Kidney (tissue), 14 donors: ENCODE data around the gene TMEM86B. TPM values are rescaled to one million over a fixed set of nuclear protein-coding genes. Genes with fewer than 3 reads are reported as not detected.

Experiments used
- DNase-seq, 5 donors: peaks; one replicate each; pipeline ENCODE4 v3.0.0-alpha.2; 2013 to 2020
- FAIRE-seq: peaks from 2 replicates; lab custom pipeline; 2012; peaks lifted over from hg19 to GRCh38; lab: Jason Lieb, UNC
- H3K27ac ChIP-seq, 2 donors: one replicate each; pipeline ENCODE4 v1.7.0; 2013; ENCODE audit warnings: low read depth in 2 of 2, low read length in 2 of 2, inconsistent platforms in 1 of 2
- H3K27me3 ChIP-seq: one replicate; pipeline ENCODE4 v1.7.1; 2013; ENCODE audit warnings: low read length, inconsistent platforms; ENCODE audit not compliant: control insufficient read depth, insufficient read depth
- H3K36me3 ChIP-seq, 3 donors: one replicate each; pipeline versions ENCODE4 v1.7.0 to v1.7.1; 2013; ENCODE audit warnings: low read length in 3 of 3, control low read depth in 1 of 3, inconsistent platforms in 1 of 3; ENCODE audit not compliant: insufficient read depth in 3 of 3, control insufficient read depth in 2 of 3
- H3K4me1 ChIP-seq, 3 donors: one replicate each; pipeline versions ENCODE4 v1.7.0 to v1.7.1; 2013; ENCODE audit warnings: low read length in 3 of 3, inconsistent platforms in 1 of 3, low read depth in 1 of 3; ENCODE audit not compliant: control insufficient read depth in 2 of 3, insufficient read depth in 2 of 3
- H3K4me3 ChIP-seq, 3 donors: one replicate each; pipeline versions ENCODE4 v1.7.0 to v1.8.1; 2013; ENCODE audit warnings: low read length in 3 of 3, control low read depth in 1 of 3, inconsistent platforms in 1 of 3
- H3K9ac ChIP-seq, 3 donors: one replicate each; pipeline versions ENCODE4 v1.7.0 to v1.7.1; 2013; ENCODE audit warnings: low read length in 3 of 3, control low read depth in 1 of 3, inconsistent platforms in 1 of 3
- H3K9me3 ChIP-seq, 3 donors: one replicate each; pipeline versions ENCODE4 v1.7.0 to v1.7.1; 2013; ENCODE audit warnings: low read length in 3 of 3, control low read depth in 1 of 3, inconsistent platforms in 1 of 3; ENCODE audit not compliant: control insufficient read depth in 2 of 3, insufficient read depth in 1 of 3
- intact Hi-C: fragments of 100-400 bp; cut with DNase I; formaldehyde crosslinking; loops from one replicate; pipeline ENCODE4 v1.11.1; 2022
- polyA plus RNA-seq: library from polyadenylated mRNA; stranded (reverse); fragments of 350-450 nt; fragmentation: Illumina TruSeq; extraction: RNeasy Lipid Tissue Mini Kit (QIAGEN cat#74804); gene quantifications from one replicate; pipeline ENCODE4 v1.2.3, GENCODE V29; 2014; ENCODE audit warnings: low read depth, low replicate concordance; ENCODE audit not compliant: insufficient read depth
- total RNA-seq: library from RNA; stranded (reverse); fragmentation: NEBNext Ultra II Directional; extraction: Animal tissue kit (Norgen Biotek cat#: 25700); gene quantifications from one replicate; pipeline ENCODE4 v1.2.1, GENCODE V29; 2021
- TF ChIP-seq, protein P1 (sequence below): IDR thresholded peaks from 3 replicates; pipeline ENCODE4 v1.5.1; 2012; ENCODE audit warnings: mild to moderate bottlenecking, moderate library complexity, borderline replicate concordance; ENCODE audit not compliant: insufficient read depth; ENCODE audit errors: extremely low read depth
- donor health status: control.
- donor health status: control.
- donor health status: control.
- donor health status: control.
- donor health status: control.
- donor health status: DM: yes; HTN: yes; CAD: no.
- donor health status: Normal renal cell carcinoma (clear cell type).

Gene TMEM86B
- total and polyA plus RNA-seq, 2 donors from 2014 or later, result 3.3 to 4.6 TPM

DNA sequence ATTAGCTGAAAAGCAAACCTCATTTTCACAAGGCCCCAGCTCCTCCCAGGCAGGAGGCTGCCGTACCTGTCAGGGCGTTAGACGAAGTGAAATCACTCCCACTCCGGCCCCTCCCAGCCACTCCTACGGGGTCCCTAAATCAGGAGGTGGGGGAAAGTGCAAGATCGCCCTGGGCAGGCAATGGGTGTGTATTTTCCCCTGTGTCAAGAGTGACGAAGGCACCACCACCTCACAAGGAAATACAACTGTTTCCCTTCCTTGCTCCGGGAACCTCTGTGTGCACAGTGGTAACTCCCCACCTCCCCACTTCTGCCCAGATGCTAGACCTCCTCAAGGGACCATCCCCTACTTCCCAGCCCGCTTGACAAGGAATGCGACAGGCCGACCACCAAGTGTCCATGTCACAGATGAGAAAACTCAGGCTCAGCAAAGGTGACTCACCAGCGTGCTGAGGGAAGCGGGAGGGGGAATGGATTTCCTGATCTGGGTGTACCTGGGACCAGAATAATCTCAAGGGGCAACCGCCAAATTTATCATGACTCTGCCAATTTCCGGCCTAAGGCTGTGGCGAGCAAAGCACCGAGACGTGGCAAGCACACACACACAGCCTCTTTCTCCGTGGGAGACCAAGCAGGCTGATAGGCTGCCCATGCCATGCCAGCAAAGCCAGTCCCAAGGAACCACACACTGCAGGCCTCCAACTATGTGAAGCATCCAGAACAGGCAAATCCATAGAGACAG lies 22.9 kb upstream of the TMEM86B start:
- DNase-seq, result peak in 1 of 5 donors; percentile 68
- Histone ChIP-seq H3K9me3 (no peaks in the 10 kb centered on the region), H3K36me3 (peaks cover 0 to 3% (median 0%) of the 10 kb centered on the region in 3 donors), H3K9ac (no peak overlapping the region), H3K4me1 (peaks cover under 1 to 22% (median 13%) of the 10 kb centered on the region in 3 donors), H3K27me3 (no peaks in the 10 kb centered on the region), H3K27ac (no peak overlapping the region), H3K4me3 (no peak overlapping the region)
- intact Hi-C loops, result no loop called here
- no peak for FAIRE-seq
- TF ChIP-seq, protein P1, sequence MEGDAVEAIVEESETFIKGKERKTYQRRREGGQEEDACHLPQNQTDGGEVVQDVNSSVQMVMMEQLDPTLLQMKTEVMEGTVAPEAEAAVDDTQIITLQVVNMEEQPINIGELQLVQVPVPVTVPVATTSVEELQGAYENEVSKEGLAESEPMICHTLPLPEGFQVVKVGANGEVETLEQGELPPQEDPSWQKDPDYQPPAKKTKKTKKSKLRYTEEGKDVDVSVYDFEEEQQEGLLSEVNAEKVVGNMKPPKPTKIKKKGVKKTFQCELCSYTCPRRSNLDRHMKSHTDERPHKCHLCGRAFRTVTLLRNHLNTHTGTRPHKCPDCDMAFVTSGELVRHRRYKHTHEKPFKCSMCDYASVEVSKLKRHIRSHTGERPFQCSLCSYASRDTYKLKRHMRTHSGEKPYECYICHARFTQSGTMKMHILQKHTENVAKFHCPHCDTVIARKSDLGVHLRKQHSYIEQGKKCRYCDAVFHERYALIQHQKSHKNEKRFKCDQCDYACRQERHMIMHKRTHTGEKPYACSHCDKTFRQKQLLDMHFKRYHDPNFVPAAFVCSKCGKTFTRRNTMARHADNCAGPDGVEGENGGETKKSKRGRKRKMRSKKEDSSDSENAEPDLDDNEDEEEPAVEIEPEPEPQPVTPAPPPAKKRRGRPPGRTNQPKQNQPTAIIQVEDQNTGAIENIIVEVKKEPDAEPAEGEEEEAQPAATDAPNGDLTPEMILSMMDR, result no peak

DNA sequence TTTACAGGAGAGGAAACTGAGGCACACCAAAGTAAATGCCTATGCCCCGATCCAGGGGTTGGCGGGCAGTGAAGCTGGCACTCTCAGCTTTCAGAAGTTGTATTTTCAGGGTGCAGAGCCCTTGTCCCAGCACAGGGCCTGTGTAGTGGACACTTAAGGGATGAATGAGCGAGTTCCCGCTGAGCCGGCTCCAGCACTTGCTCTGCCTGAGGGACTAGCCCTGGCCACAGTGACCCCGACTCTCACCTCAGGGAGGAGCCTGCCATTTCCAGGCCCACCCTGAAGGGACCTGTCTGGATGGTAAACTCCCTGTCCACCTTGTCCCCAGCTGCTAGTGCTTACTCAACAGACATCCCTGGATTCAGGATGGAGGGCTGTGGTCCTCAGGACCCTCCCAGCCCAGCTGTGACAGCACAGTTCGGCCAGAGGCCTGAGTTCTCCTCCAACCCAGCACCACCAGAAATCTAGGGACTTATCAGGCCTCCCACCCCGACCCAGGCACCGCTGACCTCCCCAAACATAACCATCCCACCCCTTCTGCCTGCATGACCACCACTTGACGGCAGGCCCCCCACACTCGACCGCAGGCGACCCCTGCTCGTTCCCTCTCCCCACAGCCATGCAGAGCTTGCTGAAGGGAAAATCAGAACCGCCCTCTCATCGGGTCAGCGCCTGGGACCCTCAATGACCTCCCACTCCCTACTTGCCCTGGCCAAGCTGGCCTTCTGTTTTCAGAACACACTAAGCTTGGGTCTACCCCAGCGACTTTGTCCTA lies 21.9 kb upstream of the TMEM86B start:
- Histone ChIP-seq H3K9me3 (no peaks in the 10 kb centered on the region), H3K36me3 (peaks cover 0 to 5% (median 5%) of the 10 kb centered on the region in 3 donors), H3K9ac (no peak overlapping the region), H3K27me3 (no peaks in the 10 kb centered on the region), H3K4me3 (no peak overlapping the region), H3K27ac (no peak overlapping the region), H3K4me1 (peaks cover 0 to 12% (median 4%) of the 10 kb centered on the region in 3 donors)
- FAIRE-seq (no peak), DNase-seq (no peak)
- TF ChIP-seq, protein P1, result no peak
- intact Hi-C loops, result no loop called here

DNA sequence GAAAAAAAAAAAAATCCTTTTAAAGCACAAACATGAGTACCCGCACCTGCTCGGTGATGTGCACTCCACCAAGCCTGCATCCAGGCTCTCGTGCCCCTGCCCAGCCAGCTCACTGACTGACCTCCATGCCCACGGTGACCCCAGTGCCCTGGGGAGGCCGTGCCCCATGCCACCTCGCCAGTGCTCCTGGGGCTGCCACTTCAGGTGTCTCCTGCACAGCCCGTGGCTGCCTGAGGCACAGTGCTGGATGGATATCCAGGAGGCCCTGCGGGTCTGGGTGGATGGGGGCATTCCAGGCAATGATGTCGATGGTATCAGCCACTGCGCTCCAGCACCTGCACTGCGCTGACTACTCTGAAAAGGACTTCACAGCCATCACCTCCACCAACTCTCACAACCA lies 21.3 kb upstream of the TMEM86B start:
- TF ChIP-seq, protein P1, result no peak
- H3K4me1 ChIP-seq, result peaks cover 0 to 6% (median 0%) of the 10 kb centered on the region in 3 donors
- FAIRE-seq (no peak), DNase-seq (no peak)
- H3K27ac ChIP-seq, result no peak overlapping the region
- H3K9ac ChIP-seq, result no peak overlapping the region
- H3K27me3 ChIP-seq, result no peaks in the 10 kb centered on the region
- intact Hi-C loops, result no loop called here
- no peaks in the 10 kb centered on the region for H3K9me3 ChIP-seq
- H3K36me3 ChIP-seq, result peaks cover 0 to 10% (median 8%) of the 10 kb centered on the region in 3 donors
- H3K4me3 ChIP-seq, result no peak overlapping the region
